GM23338 (cell line): ENCODE results near the gene OTUB1. TPM values are rescaled to one million over a fixed set of nuclear protein-coding genes. Genes with fewer than 3 reads are reported as not detected.

Experiments
- ATAC-seq: fragments of 200-7000 bp; cut with Tn5 transposase; 3 replicates; pipeline ENCODE4 v1.9.1; 2020
- DNase-seq: peaks from one replicate; pipeline ENCODE4 v3.0.0-alpha.2; 2015; ENCODE audit warnings: low spot score
- H2AFZ ChIP-seq: fragments of 200-600 bp; sonication (generic); 2 replicates; pipeline ENCODE4 v1.8.0; 2016; ENCODE audit warnings: antibody characterized with exemption, mild to moderate bottlenecking, moderate library complexity
- H3F3A ChIP-seq: fragments of 200-600 bp; sonication (generic); replicated peaks from 2 replicates; pipeline ENCODE4 v1.8.0; 2017; ENCODE audit warnings: antibody characterized with exemption, mixed run types, low read depth
- H3K27ac ChIP-seq: fragments of 200-600 bp; sonication (generic); 2 replicates; pipeline ENCODE4 v1.6.1; 2016; ENCODE audit warnings: low read depth
- H3K27me3 ChIP-seq: fragments of 200-600 bp; sonication (generic); 2 replicates; pipeline ENCODE4 v1.8.0; 2016; ENCODE audit warnings: mild to moderate bottlenecking, mixed run types, moderate library complexity; ENCODE audit not compliant: insufficient read depth
- H3K36me3 ChIP-seq: fragments of 200-600 bp; sonication (generic); 2 replicates; pipeline ENCODE4 v1.8.0; 2016; ENCODE audit warnings: mild to moderate bottlenecking; ENCODE audit not compliant: insufficient read depth
- H3K4me1 ChIP-seq: fragments of 200-600 bp; sonication (generic); 2 replicates; pipeline ENCODE4 v1.8.0; 2016; ENCODE audit warnings: mild to moderate bottlenecking, moderate library complexity; ENCODE audit not compliant: insufficient read depth
- H3K4me2 ChIP-seq: fragments of 200-600 bp; sonication (generic); 2 replicates; pipeline ENCODE4 v1.7.1; 2017; ENCODE audit warnings: mixed run types
- H3K4me3 ChIP-seq: fragments of 200-600 bp; sonication (generic); 2 replicates; pipeline ENCODE4 v1.6.1; 2016; ENCODE audit warnings: mixed run types
- H3K79me2 ChIP-seq: fragments of 200-600 bp; sonication (generic); replicated peaks from 2 replicates; pipeline ENCODE4 v1.8.0; 2017; ENCODE audit warnings: mild to moderate bottlenecking; ENCODE audit not compliant: insufficient read depth
- H3K9me2 ChIP-seq: fragments of 200-600 bp; sonication (generic); 2 replicates; pipeline ENCODE4 v1.8.0; 2017; ENCODE audit not compliant: insufficient read depth
- H4K20me1 ChIP-seq: fragments of 200-600 bp; sonication (generic); replicated peaks from 2 replicates; pipeline ENCODE4 v1.8.0; 2017; ENCODE audit warnings: mild to moderate bottlenecking; ENCODE audit not compliant: insufficient read depth
- H3K27ac Mint-ChIP-seq: 2 replicates; pipeline ENCODE4 v1.8.0; 2020; ENCODE audit warnings: inconsistent platforms, mild to moderate bottlenecking, moderate library complexity, mixed read lengths
- H3K27me3 Mint-ChIP-seq: 3 replicates; pipeline ENCODE4 v1.8.0; 2022; ENCODE audit warnings: low read depth, mild to moderate bottlenecking, moderate library complexity, mixed read lengths, inconsistent platforms; ENCODE audit not compliant: insufficient read depth, poor library complexity
- H3K36me3 Mint-ChIP-seq: 3 replicates; pipeline ENCODE4 v1.8.0; 2021; ENCODE audit warnings: low read depth, mild to moderate bottlenecking, inconsistent platforms, moderate library complexity, mixed read lengths
- H3K4me1 Mint-ChIP-seq: 3 replicates; pipeline ENCODE4 v1.8.0; 2020; ENCODE audit warnings: mild to moderate bottlenecking, inconsistent platforms, mixed read lengths
- H3K4me3 Mint-ChIP-seq: 3 replicates; pipeline ENCODE4 v1.8.0; 2021; ENCODE audit warnings: moderate library complexity, mild to moderate bottlenecking, inconsistent platforms, mixed read lengths
- H3K9me3 Mint-ChIP-seq: 3 replicates; pipeline ENCODE4 v1.8.0; 2020; ENCODE audit warnings: moderate library complexity, mild to moderate bottlenecking, inconsistent platforms, mixed read lengths
- CREB1 ChIP-seq: fragments of 250-450 bp; sonication (Bioruptor Pico); IDR thresholded peaks from 2 replicates; pipeline ENCODE4 v1.5.0; 2020; ENCODE audit warnings: low read depth, mild to moderate bottlenecking, moderate library complexity
- EZH2 ChIP-seq: fragments of 200-600 bp; sonication (generic); IDR thresholded peaks from one replicate; pipeline ENCODE4 v1.8.0; 2017; ENCODE audit warnings: antibody characterized with exemption, mild to moderate bottlenecking, low read depth; ENCODE audit not compliant: unreplicated experiment
- EZH2phosphoT487 ChIP-seq: fragments of 200-600 bp; sonication (generic); IDR thresholded peaks from one replicate; pipeline ENCODE4 v1.8.1; 2018; ENCODE audit warnings: antibody characterized with exemption; ENCODE audit not compliant: unreplicated experiment
- JUNB ChIP-seq: IDR thresholded peaks from one replicate; pipeline ENCODE4 v1.6.1; 2016; ENCODE audit warnings: antibody characterized with exemption; ENCODE audit not compliant: unreplicated experiment
- NANOG ChIP-seq: IDR thresholded peaks from 2 replicates; pipeline ENCODE4 v1.6.1; 2016; ENCODE audit warnings: antibody characterized with exemption, borderline replicate concordance
- POLR2AphosphoS5 ChIP-seq: IDR thresholded peaks from 2 replicates; pipeline ENCODE4 v1.6.1; 2016; ENCODE audit warnings: antibody characterized with exemption, low read depth
- STAT1 ChIP-seq: IDR thresholded peaks from one replicate; pipeline ENCODE4 v1.6.1; 2016; ENCODE audit warnings: antibody characterized with exemption; ENCODE audit not compliant: unreplicated experiment
- ZNF114 ChIP-seq: fragments of 250-450 bp; sonication (Bioruptor Pico); IDR thresholded peaks from 2 replicates; pipeline ENCODE4 v1.5.0; 2020; ENCODE audit warnings: mild to moderate bottlenecking, moderate library complexity
- ZNF331 ChIP-seq: fragments of 250-450 bp; sonication (Bioruptor Pico); IDR thresholded peaks from 2 replicates; pipeline ENCODE4 v1.5.0; 2020; ENCODE audit warnings: low read depth, mild to moderate bottlenecking, moderate library complexity
- ZNF462 ChIP-seq: fragments of 250-450 bp; sonication (Bioruptor Pico); IDR thresholded peaks from 2 replicates; pipeline ENCODE4 v1.5.0; 2020; ENCODE audit warnings: mild to moderate bottlenecking, moderate library complexity
- polyA plus RNA-seq: library from polyadenylated mRNA; unstranded; fragments of >200 nt; fragmentation: Nextera tagmentation; extraction: Ambion mirVana; gene quantifications from 2 replicates; pipeline ENCODE4 v1.2.1, GENCODE V29; 2016
- total RNA-seq: library from RNA; depleted of rRNA; stranded (reverse); fragments of >200 nt; shearing (Covaris generic); gene quantifications from 2 replicates; pipeline ENCODE4 v1.2.3, GENCODE V29; 2014
- TF ChIP-seq, protein P1 (sequence below), 2 experiments: fragments of 200-600 bp in 1 of 2; sonication (generic) in 1 of 2; conservative IDR thresholded peaks; 2 replicates each; pipeline versions ENCODE4 v1.5.1 to v1.6.1; 2016 to 2017; ENCODE audit warnings: antibody characterized with exemption in 2 of 2, low read depth in 2 of 2, mild to moderate bottlenecking in 2 of 2, moderate library complexity in 1 of 2
- TF ChIP-seq, protein P2 (sequence below): IDR thresholded peaks from one replicate; pipeline ENCODE4 v1.6.1; 2018; ENCODE audit warnings: antibody characterized with exemption; ENCODE audit not compliant: unreplicated experiment
- TF ChIP-seq, protein P3 (sequence below): IDR thresholded peaks from 2 replicates; pipeline ENCODE4 v1.6.1; 2016; ENCODE audit warnings: antibody characterized with exemption

The OTUB1 gene
- total and polyA plus RNA-seq, 2 experiments from 2014 or later: 122 to 207 TPM

- Mint-ChIP-seq H3K27me3 (peaks cover 28% of the 10 kb centered on the region), H3K9me3 (peaks cover 5% of the 10 kb centered on the region), H3K4me1 (peaks cover 29% of the 10 kb centered on the region), H3K27ac (peak overlapping the region; percentile 95), H3K4me3 (peak overlapping the region; percentile 48), H3K36me3 (peaks cover 24% of the 10 kb centered on the region)
- Histone ChIP-seq H3K4me2 (peak overlapping the region; percentile 59), H3K9me2 (no peaks in the 10 kb centered on the region), H4K20me1 (no peaks in the 10 kb centered on the region; the same call in none of the 2 replicates), H3K27ac (peak overlapping the region; percentile 65), H3F3A (peaks cover 22% of the 10 kb centered on the region; the same call in 1 of the 2 replicates), H3K79me2 (peaks cover 46% of the 10 kb centered on the region), H3K4me1 (peaks cover 33% of the 10 kb centered on the region), H2AFZ (no peak overlapping the region), H3K4me3 (peak overlapping the region; percentile 28; the same call in 1 of the 2 replicates), H3K27me3 (no peaks in the 10 kb centered on the region), H3K36me3 (no peaks in the 10 kb centered on the region)
- peak; percentile 4; the same call in 2 of the 3 replicates for ATAC-seq
- TF ChIP-seq POLR2AphosphoS5: no peak; the same call in 1 of the 2 replicates
- TF ChIP-seq, protein P1, sequence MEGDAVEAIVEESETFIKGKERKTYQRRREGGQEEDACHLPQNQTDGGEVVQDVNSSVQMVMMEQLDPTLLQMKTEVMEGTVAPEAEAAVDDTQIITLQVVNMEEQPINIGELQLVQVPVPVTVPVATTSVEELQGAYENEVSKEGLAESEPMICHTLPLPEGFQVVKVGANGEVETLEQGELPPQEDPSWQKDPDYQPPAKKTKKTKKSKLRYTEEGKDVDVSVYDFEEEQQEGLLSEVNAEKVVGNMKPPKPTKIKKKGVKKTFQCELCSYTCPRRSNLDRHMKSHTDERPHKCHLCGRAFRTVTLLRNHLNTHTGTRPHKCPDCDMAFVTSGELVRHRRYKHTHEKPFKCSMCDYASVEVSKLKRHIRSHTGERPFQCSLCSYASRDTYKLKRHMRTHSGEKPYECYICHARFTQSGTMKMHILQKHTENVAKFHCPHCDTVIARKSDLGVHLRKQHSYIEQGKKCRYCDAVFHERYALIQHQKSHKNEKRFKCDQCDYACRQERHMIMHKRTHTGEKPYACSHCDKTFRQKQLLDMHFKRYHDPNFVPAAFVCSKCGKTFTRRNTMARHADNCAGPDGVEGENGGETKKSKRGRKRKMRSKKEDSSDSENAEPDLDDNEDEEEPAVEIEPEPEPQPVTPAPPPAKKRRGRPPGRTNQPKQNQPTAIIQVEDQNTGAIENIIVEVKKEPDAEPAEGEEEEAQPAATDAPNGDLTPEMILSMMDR (conservative IDR thresholded peaks at IDR 0.05; ENCODE audit: low read depth in 2 of 2): no peak
- no peak for TF ChIP-seq ZNF114 (CRISPR knock-in tag)
- TF ChIP-seq EZH2: no peak
- TF ChIP-seq CREB1: no peak
- no peak for TF ChIP-seq NANOG
- no peak for TF ChIP-seq ZNF462
- TF ChIP-seq STAT1: no peak
- TF ChIP-seq, protein P2, sequence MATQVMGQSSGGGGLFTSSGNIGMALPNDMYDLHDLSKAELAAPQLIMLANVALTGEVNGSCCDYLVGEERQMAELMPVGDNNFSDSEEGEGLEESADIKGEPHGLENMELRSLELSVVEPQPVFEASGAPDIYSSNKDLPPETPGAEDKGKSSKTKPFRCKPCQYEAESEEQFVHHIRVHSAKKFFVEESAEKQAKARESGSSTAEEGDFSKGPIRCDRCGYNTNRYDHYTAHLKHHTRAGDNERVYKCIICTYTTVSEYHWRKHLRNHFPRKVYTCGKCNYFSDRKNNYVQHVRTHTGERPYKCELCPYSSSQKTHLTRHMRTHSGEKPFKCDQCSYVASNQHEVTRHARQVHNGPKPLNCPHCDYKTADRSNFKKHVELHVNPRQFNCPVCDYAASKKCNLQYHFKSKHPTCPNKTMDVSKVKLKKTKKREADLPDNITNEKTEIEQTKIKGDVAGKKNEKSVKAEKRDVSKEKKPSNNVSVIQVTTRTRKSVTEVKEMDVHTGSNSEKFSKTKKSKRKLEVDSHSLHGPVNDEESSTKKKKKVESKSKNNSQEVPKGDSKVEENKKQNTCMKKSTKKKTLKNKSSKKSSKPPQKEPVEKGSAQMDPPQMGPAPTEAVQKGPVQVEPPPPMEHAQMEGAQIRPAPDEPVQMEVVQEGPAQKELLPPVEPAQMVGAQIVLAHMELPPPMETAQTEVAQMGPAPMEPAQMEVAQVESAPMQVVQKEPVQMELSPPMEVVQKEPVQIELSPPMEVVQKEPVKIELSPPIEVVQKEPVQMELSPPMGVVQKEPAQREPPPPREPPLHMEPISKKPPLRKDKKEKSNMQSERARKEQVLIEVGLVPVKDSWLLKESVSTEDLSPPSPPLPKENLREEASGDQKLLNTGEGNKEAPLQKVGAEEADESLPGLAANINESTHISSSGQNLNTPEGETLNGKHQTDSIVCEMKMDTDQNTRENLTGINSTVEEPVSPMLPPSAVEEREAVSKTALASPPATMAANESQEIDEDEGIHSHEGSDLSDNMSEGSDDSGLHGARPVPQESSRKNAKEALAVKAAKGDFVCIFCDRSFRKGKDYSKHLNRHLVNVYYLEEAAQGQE: no peak
- TF ChIP-seq EZH2phosphoT487: no peak
- TF ChIP-seq JUNB: no peak
- TF ChIP-seq, protein P3, sequence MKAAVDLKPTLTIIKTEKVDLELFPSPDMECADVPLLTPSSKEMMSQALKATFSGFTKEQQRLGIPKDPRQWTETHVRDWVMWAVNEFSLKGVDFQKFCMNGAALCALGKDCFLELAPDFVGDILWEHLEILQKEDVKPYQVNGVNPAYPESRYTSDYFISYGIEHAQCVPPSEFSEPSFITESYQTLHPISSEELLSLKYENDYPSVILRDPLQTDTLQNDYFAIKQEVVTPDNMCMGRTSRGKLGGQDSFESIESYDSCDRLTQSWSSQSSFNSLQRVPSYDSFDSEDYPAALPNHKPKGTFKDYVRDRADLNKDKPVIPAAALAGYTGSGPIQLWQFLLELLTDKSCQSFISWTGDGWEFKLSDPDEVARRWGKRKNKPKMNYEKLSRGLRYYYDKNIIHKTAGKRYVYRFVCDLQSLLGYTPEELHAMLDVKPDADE: no peak
- TF ChIP-seq ZNF331: no peak
- DNase-seq: peak; percentile 53
Observed at GRCh38 chr11:63978551-63979239, 7.5 kb upstream of the OTUB1 start.
